ENCODE measurements around the gene QTRT2.

DNA sequence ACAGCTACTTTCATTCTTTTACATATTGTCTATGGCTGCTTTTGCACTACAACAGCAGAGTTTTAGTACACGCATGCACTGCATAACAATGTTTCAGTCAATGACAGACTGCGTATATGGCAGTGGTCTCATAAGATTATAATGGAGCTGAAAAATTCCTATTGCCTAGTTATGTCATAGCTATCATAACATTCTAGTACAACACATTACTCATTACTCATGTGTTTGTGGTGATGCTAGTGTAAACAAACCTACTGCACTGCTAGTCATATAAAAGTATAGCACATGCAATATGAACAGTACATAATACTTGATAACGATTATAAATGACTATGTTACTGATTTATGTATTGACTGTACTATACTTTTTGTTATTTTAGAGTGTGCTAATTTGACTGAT, 47.9 kb downstream of the QTRT2 start:
- TF ChIP-seq, protein P1, sequence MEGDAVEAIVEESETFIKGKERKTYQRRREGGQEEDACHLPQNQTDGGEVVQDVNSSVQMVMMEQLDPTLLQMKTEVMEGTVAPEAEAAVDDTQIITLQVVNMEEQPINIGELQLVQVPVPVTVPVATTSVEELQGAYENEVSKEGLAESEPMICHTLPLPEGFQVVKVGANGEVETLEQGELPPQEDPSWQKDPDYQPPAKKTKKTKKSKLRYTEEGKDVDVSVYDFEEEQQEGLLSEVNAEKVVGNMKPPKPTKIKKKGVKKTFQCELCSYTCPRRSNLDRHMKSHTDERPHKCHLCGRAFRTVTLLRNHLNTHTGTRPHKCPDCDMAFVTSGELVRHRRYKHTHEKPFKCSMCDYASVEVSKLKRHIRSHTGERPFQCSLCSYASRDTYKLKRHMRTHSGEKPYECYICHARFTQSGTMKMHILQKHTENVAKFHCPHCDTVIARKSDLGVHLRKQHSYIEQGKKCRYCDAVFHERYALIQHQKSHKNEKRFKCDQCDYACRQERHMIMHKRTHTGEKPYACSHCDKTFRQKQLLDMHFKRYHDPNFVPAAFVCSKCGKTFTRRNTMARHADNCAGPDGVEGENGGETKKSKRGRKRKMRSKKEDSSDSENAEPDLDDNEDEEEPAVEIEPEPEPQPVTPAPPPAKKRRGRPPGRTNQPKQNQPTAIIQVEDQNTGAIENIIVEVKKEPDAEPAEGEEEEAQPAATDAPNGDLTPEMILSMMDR (conservative IDR thresholded peaks at IDR 0.05; ENCODE audit: low read length), result no peak
- TF ChIP-seq EZH2phosphoT487 (IDR thresholded peaks at IDR 0.05; ENCODE audit: borderline replicate concordance, low read depth, low read length), result no peak

All from OCI-LY7 (cell line).